Activated T-helper 9 cell treated with anti-CD3 and anti-CD28 coated beads, Interleukin-2, amount 50 U/mL, for 16 hours (primary cell): ENCODE measurements around the gene CCDC73.

Source experiments
- DNase-seq: peaks from one replicate; pipeline ENCODE4 v3.0.0-alpha.2; 2020; ENCODE audit warnings: low read depth

Gene CCDC73

DNA sequence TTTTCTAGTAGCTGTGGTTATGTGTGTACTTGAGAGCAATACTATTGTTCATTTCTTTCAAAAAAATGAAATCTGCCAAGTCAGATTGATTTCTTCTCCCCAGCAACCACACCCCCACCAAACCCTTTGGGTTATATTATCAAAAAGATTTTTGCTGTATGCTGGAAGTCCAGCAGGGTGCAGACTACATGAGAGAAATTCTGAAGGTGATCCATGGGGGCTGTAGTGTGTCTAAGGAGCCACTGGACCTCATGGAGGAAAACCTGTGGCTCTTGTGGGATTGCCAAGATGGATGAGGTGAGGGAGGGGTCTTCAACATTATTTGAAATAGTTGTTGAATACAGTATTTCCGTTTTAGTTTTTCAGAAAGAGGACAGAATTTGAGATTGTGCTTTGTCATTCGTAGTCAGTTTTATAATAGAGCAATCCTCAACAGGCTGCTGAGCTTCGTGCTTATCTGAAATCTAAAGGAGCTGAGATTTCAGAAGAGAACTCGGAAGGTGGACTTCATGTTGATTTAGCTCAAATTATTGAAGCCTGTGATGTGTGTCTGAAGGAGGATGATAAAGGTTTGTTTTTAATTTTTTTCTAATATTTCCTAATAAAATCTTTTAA lies 207.8 kb downstream of the CCDC73 start:
- no peak for DNase-seq

DNA sequence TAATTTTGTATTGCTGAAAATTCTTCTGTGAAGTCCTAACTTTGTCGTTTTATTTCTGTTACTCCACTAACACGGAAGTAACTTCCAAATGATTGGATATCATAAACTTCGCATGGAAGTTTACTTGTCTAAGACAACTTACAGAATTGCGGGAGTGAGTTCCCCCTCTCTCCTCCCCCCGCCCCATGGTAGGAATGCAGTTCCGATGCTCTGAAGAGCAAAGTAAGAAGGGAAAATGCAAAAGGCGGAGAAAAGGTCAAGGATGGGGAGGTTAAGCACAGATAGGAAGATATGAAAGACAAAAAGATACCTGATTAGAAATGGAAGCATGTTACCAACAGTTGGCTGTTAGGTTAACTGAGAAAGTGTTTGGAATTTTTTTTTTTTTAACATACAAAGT lies 209.5 kb downstream of the CCDC73 start:
- no peak for DNase-seq

DNA sequence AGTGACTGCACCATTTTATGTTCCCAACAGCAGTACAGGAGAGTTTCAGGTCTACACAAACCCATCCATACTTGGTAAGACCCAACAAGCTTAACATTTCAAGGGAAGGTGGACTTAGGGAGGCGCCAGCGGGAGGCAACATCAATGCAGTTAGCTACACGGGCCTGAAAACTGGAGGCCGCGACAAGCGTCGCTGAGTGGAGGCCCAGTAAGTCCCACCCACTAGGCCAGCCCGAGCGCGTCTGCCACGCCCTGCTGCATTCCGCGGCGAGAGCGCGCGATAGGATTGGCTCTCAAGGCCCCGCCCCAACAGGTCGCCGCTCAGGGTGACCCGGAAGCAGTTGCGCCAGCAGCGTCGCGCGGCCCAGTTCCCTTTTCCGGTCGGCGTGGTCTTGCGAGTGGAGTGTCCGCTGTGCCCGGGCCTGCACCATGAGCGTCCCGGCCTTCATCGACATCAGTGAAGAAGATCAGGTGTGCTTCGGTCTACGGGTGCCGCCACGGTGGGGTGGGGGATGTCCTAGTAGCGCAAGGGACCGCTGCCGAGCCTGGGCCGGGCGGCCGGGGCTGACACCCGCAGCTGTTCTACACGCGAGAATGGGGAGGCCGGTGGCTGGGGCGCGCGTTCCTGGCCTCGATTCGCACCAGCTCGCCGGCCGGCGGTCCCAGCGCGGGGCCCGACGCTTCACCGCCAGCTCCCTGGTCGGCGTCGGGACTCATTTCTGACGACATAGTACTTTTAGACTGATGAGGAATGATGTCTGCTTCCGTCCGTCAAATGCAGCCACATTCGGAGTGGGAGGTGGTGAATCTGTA lies 210.8 kb downstream of the CCDC73 start, which contains the start of gene EIF3M:
Gene EIF3M (plus strand): TSS at position 373 of the 813 bp plus-strand sequence. CDS start 57 bp downstream, at position 430.
- peak; percentile 94 for DNase-seq

DNA sequence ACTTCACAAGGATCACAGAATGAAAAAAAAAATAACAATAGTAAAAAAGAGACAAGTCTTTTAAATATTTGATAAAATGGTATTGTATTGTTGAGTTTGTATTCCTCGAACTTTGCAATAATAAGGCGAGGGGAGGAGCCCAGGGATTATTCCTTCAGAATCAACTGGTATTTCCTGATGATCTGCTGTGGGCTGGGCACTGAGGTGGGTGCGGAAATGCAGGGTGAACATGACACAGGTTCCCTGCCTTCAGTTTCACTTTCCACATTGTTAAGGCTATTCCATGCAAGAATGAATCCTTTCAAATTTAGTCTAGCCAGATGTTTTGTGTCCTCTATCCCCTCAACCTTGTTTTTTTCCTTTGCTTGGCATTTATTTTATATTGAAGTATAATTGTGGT lies 212.9 kb downstream of the CCDC73 start:
- DNase-seq = no peak

DNA sequence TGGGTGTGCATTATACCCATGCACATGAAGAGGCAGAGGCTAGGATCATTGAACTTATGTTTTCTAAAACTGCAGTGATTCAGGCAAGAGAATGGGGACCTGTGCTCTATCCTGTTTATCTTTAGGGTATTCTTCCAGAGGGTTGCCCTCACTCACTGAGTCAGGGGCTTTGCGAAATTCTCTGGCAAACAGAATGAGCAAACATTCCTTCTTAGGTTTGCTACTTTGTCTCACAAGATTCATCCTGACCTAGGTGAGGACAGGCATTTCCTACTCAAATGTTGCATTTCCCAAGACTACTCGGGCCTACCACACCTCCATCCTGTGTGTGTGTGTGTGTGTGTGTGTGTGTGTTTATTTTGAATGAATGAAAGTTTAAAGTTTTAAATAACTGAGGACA lies 213.5 kb downstream of the CCDC73 start:
- DNase-seq = no peak

DNA sequence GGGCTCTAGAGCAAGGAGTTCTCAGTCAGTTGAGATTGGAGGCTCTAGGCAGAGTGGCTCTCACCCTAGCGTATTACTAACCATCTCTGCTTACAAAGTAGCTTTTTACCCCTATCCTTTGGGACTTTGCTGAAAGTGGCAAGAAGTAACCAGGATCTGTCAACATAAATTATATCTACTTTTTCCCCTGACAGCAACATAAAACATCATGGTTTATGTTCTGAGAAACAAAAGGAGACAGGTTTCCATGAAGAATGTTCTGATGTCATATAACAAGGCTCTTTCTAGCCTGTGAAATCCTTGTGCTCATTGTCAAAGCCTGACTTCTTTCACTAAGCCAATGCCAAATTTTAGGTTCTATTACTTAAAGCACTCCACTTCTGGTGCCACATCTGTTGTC lies 218.0 kb downstream of the CCDC73 start:
- no peak for DNase-seq

DNA sequence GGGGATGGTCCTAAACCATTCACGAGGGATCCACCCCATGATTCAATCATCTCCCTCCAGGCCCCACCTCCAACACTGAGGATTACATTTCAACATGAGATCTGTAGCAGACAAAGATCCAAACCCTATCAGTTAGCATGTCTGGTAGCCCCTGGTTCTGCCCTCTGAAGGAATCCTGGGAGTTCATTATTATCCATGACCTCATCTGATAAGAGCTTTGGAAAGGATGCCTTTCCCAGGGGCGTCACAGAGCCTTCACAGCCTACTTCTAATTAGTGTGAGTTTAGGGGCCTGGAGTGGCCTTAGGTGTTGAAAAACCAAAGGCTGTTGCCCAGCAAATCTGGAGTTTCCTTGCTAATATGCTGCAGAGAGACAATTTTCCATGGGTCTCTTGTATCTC lies 219.4 kb downstream of the CCDC73 start:
- no peak for DNase-seq

DNA sequence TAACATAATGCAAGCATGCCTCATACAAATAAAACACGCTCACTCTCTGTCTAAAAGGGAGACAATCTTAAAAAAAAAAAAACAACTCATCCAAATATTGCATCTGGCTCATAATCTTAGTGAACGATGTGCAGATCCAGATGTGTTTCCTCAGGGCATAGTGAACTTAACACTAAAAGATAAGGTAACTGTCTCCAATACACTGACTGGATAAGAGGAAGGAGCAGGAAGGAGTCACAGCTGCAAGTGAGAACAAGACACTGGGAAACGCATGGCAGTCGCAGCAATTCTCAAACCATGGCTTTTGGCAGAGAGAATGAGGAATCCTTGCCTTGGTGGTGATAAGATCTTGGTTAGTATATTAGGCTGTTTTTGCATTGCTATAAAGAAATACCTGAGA lies 220.0 kb downstream of the CCDC73 start:
- DNase-seq = no peak

DNA sequence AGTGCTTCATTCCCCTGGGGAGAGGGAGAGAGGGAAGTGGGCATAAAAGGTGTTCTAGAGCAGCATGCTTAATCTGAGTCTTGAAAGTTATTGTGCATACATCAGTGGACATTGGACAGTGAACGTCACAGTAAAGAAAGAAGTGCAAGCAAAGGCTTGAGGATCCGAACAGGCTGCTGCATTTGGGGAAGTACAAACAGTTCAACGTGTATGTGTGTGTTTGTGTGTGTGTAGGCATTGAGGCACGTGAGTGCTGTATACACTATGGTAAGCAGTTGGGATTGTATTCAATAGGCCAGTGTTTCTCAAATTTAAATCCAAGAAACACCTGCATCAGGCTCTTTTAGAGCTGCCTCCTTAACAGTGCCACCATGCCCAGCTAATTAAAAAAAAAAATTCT lies 221.2 kb downstream of the CCDC73 start:
- DNase-seq = no peak

DNA sequence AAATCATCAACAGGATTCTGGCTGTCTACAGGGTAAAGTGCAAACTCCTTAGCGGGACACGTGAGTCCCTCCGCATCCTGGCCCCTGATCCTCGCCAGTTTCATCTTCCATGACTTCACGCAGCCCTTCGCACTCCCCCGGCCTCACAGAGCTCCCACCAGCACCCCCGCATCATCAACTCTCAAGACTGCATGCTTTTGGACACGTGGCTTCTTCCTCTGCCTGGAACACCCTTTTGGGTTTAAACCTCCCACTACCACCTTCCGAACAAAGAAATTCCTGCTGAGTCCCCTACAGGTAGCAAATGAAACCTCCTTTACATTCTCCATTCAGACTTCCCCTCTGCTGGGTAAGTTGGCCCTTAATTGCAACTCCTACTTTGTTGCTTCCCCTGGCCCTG lies 223.4 kb downstream of the CCDC73 start:
- DNase-seq = no peak

DNA sequence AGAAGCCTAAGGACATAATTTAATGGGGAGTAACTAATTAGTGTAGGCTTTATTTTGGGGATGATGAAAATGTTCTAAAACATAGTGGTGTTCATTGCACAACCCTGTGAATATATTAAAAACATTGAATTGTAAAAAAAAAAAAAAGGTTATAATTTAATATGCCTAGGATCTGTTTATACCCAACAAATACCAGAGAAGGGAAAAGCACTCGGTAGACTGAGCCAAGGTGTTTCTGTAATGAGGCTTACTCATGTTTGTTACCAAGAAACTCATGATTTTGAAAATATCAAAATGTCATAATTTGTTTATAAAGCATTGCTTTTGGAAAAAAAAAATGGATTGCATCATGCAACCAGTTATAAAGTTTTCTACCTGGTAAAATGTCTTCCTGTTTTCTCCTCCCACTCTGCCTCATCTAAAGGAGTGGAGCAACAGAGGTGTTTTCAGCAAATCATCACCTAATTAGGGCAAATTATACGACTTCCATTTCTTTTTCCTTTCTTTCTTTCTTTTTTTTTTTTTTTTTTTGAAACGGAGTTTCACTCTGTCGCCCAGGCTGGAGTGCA lies 225.1 kb downstream of the CCDC73 start:
- no peak for DNase-seq

DNA sequence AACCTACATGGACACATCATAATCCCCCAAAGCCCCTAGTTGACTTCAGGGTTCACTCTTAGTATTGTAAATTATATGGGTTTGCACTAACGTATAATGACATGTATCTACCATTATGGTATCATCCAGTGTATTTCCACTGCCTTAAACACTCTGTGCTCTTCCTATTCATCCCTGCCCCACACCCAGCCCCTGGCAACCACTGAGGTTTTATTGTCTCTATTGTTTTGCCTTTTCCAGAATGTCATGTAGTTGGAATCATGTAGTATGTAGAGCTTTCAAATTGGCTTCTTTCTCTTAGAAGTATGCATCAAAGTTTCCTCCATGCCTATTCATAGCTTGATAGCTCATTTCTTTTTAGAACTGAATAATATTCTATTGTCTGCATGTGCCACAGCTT lies 227.3 kb downstream of the CCDC73 start:
- no peak for DNase-seq

DNA sequence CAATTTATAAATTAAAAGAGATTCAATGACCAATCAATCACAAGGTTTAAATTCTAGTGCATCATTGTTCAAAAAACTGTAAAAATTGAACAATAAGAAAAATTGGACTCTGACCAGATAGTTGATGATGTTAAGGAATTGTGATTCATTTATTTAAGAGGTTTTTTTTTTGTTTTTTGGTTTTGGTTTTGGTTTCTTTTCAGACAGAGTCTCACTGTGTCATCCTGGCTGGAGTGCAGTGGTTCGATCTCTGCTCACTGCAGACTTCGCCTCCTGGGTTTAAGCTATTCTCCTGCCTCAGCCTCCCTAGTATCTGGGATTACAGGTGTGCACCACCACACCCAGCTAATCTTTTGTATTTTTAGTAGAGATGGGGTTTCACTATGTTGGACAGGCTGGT lies 227.9 kb downstream of the CCDC73 start:
- DNase-seq = no peak

DNA sequence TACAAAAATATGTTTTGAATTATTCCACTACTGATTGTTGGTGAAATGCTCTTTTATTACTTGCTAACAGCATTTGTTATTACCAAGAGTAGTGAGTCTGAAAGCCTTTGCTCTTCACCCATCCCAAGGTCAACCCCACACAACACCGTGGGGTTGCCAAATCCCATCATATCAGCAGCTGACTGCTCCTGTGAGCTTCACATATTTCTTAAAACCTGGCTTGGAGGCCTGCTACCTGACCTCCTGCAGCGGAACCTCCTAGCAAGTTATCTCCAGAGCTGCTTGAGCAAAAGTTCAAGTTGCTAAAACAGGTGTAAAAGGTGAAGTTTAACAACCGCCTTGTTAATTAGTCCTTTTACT lies 230.9 kb downstream of the CCDC73 start:
- no peak for DNase-seq

DNA sequence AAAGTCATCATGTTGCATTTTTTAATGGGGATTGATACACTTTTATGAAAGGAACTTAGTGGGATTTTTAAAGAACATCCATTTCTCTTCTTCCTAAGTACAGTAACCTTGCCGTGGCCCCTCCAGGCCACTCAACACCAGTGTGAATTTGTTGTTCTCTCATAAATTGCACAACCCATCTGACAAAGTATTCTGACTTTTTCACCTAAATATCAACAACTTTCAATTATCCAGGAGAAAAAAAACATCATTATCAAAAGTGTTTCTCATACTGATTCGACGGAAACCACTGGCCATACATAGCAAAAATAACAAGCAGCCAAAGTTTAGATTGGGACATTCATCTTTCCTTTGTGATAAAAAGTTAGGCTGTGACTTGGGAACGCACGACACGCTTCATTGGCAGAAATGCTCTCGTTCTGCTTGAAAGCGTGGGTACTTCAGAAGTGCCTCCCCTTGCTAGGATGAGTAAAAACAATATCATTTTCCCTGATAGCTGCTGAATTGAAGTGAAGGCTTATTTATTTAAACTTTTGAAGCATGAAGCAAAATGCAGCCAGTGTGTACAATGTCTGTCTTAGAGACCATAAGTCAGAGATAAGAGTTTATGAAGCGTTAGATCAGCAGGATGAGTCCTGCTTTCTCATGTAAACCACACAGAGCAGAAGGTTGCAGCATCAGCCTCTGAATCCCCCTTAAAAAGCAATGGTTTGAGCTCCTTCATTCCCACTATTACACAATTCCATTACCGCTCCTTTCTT lies 231.4 kb downstream of the CCDC73 start:
- no peak for DNase-seq

DNA sequence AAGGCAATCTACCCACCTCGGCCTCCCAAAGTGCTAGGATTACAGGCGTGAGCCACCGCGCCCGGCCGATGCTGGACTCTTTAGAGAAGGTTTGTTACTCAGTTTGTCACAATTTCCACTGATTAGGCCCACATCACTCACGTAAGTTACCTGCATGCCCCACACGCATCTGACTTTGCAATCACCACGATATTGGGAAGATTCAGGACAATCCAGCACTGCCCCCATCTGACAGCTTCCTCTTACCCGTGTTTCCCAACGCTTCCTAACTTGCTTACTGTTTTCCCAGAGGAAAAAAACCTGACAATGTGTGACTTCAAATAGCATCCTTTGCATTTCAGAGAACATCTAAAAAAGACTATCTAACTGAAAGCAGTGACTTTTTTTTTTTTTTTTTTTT lies 232.6 kb downstream of the CCDC73 start:
- no peak for DNase-seq

DNA sequence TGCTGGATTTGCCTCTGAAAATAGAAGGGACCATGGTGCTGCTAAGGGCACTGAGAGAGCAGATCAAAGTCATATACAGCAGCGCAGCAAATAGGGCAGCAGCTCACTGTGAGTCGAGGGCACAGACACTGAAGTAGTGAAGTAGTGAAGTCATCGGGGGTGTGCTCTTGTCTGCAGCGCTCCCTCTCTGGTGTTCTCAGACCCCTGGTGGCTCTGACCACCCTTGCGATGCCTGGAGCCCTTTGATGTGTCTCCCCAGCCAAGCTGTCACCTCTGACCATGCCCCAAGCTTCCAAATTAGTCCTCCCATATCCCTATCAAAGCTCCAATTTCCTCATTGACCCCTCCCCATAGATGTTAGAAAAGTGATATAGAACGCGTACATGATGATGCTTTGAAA lies 238.6 kb downstream of the CCDC73 start:
- DNase-seq = no peak

DNA sequence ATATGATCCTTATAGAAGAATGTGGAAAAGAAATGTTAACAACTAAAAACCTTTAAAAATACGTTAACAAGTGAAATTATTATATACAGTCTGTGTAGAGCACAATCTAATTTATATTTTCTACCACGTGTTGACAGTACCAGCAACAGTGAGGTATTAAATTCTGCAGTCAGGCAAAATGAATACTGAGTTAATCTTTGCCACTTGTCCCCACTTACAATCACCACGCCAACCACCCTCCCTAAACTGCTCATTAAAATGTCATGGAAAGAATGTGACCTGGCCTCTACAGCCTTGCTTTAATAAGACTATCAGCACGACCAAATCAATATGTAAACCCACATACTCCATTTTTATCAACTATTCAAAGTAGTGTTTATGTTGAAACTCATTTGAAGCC lies 239.4 kb downstream of the CCDC73 start:
- no peak for DNase-seq
